PC-3 (cell line): Measurements from ENCODE around the gene EVC.

Experiments used
- CTCF ChIP-seq: fragments of 300-600 bp; sonication (generic); conservative IDR thresholded peaks from 2 replicates; pipeline ENCODE4 v1.5.1; 2017; ENCODE audit warnings: antibody characterized with exemption, low read depth, mild to moderate bottlenecking, low read length
- EZH2 ChIP-seq: fragments of 300-600 bp; sonication (generic); IDR thresholded peaks from one replicate; pipeline ENCODE4 v1.6.1; 2017; ENCODE audit warnings: antibody characterized with exemption, mild to moderate bottlenecking, low read length; ENCODE audit not compliant: unreplicated experiment
- EZH2phosphoT487 ChIP-seq: fragments of 300-600 bp; sonication (generic); IDR thresholded peaks from 2 replicates; pipeline ENCODE4 v1.6.1; 2018; ENCODE audit warnings: mild to moderate bottlenecking, antibody characterized with exemption, low read length, borderline replicate concordance

- TF ChIP-seq CTCF (no peak), EZH2phosphoT487 (no peak), EZH2 (no peak)
These were observed 70.0 kb downstream of the EVC start for GRCh38 chr4:5780831-5781480.
